CD4-positive, alpha-beta T cell treated with Interleukin-15 for 1 hour (primary cell): ENCODE results near the gene LRRC51.
A peak's percentile ranks its signal among the peaks of the same experiment; 100 is the strongest.
"Not testable (repeated sequence)": the region's sequence is repeated elsewhere in the genome, so short reads cannot be mapped to it uniquely, and the experiment has no call there.

Experiments used
- DNase-seq: peaks from one replicate; pipeline ENCODE4 v3.0.0-alpha.2; 2020

Gene LRRC51

DNA sequence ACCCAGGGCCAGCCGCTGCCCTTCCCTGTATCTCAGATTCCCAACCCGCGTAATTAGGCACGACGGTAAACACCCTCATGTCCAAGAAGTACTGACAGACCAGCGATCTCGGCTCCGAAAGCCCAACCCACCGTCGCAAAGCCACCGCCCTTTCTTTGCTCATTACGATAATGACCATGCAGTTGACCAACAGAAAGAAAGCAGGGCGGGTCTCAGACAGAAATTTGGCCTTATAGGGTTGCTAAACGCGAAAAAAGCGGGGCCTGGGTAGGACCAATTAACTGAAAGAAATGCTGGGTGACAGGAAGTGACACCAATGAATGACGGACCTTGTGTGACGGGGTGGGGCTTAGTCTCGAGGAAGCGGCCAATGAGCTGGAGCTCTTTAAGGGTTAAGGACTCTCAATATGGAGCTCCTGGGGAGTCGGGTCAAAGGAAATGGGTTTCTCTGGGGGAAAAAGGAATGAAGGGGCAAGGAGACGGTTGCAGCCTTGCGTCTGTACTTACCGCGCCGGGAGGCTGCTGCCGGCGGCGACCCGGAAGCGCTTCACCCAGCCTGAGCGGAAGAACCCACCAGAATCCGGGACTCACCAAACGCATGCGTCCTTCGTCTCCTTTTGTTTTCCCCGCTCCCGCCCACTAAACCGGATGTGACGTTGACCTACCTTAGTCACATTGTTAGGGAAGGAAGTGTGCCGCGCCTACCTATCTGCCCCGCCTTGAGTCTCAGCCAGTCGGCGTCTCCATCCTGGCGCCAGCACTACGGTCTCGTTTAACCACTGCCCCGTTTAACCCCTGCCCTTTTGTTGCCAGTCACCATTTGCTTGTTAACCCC lies 31.7 kb downstream of the LRRC51 start, which contains the start of gene ANAPC15:
TSS of gene ANAPC15 (minus strand) at position 553 of the 835 bp plus-strand sequence. CDS start 1,419 bp downstream, outside the sequence.
- DNase-seq, result peak; percentile 99

DNA sequence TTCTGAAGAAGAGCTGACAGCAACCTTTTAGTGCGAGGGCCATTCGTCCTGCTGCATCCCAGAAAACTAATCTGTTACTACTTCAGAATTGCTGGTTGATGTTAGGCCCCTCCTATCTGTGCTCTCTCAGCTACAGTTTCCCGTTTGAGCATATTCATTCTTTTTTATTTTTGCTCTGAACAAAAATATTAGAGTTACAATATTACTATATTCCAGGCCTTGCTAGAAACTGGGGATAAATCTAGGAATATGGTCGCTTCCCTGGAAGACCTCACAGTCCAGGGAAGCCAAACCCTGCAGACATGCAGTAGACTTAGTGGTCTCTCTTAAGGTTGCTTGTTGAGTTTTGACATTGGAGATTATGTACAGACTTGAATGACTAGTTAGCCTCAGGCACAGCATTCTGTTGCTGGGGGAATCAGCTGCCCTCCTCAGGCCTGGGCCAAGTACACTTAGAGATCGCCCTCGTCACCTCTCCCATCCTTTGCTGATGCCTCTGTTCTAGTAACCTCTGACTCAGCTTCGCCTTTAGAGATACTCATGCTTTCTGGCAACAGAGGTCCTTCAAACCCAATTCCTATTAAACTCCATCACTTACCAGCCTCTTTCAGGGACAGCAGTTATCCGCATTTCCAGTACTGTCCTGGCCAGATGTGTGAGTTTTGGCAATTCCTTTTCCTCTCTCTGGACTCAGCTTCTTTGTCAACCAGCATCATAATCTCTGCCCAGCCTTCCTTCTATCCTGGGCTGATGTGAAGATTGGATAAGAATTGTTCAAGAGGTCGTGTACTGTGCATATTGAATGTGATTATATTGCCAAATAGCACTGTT lies 32.5 kb downstream of the LRRC51 start:
- no peak for DNase-seq

DNA sequence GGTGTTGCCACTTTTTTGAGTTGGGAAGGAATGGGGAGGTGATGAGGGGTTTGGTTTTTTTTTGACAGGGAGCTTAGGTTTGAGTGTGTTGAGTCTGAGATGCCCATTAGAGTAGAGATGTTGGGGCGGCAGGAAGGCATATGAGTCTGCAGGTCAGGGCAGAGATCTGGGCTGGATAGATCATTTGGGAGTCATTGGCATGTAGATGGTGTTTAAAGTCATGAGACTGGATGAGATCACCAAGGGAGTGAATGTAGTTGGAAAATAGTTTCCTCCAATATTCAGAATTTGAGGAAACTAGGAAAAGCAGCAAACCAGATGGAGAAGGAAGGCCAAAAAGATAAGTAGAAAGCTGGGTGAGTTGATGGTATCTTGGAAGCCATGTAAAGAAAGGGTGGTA lies 33.9 kb downstream of the LRRC51 start:
- DNase-seq, result no peak

DNA sequence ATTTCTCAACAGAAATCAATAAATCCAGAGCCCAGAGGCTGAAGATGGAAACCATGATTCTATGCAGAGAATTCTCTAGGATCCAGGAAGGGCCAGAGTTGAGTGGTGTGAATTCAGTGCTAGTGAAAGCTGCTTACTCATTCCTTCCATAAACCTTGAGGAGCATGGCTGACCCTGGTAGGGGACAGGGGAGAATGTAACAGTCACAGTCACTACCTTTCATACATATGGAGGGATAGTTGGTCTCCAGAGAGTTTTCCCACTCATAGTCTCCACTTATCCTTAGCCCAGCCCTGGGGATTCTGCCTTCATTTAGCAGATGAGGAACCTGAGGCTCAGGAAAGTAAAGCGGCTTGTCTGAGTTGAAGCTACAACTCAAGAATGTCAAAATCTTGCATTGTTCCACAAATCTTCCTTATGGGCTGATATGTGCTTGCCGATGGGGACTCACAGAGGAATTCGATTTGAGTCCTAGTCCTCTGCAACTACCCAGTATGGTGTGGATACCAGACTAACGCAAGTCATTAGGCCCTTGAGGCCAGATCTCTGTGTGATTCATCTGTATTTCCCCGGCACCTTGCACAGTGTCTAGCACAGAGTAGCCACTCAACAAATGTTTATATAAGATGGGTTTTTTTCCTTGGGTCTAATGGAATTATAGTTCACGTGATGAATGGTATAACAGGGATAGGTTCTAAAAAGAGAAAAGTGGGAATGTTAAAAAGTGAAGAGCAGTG lies 35.5 kb downstream of the LRRC51 start:
- DNase-seq, result no peak

DNA sequence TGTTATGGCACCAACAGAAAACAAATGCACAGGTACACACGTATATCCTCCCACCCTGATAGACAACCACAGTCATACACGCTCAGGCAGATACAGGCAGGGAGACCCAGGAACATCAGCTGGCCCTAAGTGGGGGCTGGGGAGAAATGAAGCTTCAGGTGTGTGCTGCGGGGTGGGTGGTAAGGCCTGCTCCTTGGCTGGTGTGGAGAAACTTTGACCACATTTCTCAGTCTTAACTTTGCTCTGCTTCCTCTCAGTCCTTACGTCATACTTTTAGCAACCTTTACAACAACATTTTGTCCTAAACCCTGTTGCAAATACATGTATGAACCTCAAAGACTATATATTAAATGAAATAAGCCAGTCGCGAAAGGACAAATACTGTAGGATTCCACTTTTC lies 38.5 kb downstream of the LRRC51 start:
- no peak for DNase-seq

DNA sequence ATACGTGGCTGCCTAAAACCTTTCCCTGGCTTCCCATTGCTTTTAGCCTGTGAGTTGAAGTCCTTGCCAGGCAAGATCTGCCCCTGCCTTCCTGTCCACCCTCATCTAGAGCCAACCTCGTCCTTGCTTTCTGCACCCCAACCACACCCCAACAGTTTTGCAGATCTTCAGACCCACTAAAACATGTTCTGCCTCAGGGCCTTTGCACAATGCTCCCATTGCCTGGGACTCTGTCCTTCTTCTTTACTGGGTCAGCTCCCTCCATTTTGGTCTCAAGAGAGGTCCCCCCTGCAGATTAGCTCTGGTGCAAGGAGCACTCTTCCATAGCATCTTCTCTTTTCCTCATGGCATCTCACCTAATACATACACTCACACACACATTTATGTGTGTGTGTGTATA lies 40.3 kb downstream of the LRRC51 start:
- no peak for DNase-seq

DNA sequence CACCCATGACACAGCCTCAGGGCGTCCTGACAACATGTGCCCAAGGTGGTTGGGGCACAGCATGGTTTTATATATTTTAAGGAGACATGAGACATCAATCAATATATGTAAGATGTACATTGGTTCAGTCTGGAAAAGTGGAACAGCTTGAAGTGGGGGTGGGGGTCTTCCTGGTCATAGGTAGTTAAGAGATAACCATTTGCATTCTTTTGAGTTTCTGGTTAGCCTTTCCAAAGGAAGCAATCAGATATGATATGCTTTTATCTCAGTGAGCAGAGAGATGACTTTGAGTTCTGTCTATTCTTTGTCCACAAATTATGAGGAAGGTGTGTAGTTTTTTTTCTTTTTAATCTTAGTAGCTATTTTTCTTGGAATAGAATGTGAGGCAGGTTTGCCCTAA lies 42.0 kb downstream of the LRRC51 start:
- no peak for DNase-seq

DNA sequence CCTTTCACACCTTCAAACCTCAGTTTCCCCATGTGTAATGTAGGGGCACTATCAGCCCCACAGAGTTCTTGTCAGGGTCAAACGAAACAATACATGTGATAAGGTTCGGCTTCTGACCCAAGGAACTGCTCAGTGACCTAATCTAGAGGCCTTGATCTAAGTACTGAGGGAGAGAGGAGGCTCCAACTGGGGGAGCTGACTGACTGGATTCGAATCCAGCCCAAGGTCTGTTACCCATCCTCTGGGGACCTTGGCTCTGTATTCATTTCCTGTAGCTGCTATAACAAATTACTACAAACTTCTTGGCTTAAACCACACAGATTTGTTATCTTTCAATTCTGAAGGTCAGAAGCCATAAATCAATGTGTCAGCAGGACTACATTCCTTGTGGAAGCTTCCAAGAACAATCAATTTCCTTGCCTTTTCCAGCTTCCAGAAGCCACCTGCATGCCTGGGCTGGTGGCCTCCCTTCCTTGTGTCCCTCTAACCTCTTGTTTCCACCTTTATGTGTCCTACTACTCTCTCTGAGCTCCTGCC lies 42.5 kb downstream of the LRRC51 start:
- no peak for DNase-seq

DNA sequence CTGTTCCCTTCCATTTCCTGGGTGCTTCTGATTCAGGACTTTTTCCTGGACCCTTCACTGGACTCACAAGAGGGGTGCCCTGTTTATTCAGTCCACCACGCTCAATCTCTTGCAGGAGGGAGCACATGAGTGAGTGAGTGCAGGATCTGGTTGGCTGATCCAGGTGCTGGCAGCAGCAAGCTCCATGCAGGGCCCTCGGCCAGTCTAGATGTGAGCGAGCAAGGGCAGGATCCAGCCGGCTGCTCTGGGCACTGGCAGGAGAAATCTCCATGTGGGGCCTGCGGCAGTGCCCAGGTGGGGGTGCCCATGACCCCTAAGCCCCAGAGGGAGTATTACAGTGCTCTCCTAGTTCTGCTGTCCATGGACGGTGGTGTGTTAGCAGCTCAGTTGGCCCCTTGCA lies 43.4 kb downstream of the LRRC51 start:
- no peak for DNase-seq

DNA sequence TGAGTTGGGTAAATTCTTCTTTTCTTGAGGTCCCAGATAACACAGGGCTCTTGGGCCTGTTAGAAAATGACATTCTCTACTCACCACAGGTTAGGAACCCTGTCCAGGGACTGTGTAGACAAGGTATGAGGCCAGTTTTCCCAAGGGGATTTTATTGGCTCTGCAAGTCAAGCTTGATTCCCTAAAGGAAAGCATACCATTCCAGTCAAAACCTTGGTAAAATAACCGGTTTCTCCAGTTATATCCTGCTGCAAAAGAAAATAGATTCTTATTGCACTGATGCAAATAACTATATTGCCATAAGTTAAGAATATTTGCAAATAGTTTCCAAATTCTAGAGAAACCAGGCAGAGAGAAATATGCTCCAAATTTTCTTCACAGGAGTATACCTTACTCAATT lies 45.3 kb downstream of the LRRC51 start:
- no peak for DNase-seq

DNA sequence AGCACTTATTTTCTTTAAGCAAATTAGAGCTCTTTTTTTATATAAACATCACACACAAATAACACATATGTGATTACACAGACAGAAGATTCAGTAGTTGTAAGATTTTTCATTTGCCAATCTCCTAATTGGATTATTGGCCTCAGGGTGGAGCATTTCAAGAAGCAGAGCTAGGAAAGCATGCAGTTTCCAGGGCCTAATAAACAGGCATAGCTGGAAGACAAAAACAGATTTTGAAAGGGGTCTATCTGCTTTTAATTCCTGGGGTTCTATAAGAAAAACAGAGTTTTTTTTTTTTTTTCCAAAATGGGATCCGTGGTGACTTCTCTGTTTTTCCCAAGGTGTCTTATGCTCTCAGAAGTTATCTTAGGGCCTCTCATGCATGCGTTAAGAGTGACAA lies 47.3 kb downstream of the LRRC51 start:
- DNase-seq, result no peak

DNA sequence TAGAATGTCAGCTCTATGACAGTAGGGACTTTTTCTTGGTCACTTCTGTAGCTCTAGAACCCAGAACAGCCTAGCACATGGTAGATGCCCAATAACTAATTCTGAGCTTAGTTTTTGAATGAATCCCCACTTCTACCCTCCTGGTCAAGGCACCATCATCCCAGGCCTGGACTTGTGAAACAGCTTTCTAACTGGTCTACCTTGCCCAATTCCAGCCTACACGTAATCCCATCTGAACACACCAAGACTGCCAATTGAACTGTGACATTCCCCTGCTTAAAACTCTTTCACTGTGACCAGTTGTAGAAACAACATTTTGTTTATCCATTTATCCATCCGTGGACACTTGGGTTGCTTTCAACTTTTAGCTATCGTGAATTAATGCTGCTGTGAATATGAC lies 48.7 kb downstream of the LRRC51 start:
- DNase-seq, result no peak

DNA sequence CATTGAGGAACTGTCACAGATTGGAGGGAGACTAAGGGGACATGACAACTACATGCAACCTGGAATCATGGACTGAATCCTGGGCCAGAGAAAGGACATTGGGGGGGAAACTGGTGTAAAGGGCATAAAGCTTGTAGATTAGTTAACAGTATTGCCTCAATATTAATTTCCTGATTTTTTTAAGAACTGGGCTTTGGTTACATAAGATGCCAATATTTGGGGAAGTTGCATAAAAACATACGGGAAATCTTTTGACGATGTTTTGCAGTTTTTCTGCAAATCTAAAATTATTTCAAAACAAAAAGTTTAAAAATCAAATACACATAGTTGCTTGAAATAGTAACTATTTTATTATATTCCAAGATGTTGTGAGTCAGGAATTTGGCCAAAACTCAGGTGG lies 52.0 kb downstream of the LRRC51 start:
- no peak for DNase-seq

DNA sequence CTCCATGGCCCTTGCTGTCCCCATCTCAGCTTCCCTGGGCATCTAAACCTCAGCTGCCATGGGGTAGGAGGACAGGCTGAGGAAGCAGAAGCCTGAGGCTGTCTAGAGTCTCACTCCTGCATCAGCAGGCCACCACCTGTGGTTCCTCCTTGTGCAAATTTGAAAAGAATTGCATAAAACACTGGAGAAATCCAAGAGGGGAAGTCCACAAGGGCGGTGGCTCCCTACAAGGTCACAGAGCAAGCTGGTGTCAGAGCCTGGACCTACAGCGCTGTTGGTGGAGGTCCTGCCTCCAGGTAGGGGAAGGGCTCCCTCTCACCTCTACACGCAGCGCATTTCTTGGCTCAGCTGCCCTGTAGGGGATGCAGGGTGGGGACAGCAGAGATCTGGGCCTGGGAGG lies 54.8 kb downstream of the LRRC51 start, which contains the start of gene FOLR3:
TSS of gene FOLR3 (plus strand) at position 253 of the 400 bp plus-strand sequence. CDS start 228 bp downstream, outside the sequence.
- peak; percentile 23 for DNase-seq

DNA sequence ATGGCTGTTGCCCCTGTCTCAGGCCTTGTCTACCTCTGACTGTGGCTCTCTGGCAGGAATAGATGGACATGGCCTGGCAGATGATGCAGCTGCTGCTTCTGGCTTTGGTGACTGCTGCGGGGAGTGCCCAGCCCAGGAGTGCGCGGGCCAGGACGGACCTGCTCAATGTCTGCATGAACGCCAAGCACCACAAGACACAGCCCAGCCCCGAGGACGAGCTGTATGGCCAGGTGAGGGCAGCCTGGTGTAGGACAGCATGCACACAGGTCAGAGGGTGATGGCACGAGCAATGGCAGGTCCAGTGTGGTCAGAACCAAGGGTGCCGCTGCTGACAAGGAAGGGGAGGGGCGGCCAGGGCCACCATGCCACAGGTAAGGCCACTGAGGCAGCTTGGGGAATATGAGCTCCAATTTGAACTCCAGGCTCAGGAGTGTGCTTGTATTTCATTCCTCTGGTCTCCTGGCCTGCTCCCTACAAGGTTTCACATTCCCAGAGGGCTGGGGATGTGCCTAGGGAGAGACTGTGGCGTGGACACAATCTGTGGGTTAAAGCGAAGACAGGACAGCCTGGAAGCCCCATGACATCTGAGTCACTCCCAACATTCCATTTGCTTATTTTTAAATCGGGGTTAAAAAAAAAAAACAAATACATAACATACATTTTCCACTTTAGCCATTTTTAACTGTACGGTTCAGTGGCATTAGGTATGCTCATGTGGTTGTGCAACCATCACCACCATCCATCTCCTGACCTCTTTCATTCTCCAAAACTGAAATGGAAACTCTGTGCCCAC lies 55.4 kb downstream of the LRRC51 start:
- DNase-seq, result no peak

DNA sequence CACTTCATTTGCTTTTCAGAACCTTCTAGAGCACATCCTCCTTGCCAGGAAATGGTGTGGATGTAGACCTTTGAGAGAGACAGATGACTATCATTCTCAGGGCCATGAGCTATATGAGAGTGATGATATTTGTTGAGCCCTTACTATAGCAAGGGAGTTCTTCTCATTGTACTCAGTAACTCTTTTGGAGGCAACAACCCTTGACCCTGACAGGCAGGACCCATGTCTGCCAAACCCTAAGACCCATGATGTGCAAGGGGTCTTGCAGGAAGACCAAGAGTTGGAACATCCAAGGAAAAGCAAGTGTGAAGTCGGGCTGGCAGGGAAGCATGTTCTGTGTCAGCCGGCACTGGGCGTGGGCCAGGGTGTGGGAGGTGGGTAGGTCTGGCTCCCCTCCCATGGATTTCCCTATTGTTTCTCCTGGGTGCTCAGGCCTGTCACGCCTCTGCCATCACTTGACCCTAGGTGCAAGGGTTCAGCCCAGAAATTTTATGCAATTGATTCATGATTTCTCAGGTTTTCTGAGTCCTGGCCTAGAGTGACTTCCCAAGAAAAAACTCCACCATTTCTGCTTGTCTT lies 56.1 kb downstream of the LRRC51 start:
- no peak for DNase-seq

DNA sequence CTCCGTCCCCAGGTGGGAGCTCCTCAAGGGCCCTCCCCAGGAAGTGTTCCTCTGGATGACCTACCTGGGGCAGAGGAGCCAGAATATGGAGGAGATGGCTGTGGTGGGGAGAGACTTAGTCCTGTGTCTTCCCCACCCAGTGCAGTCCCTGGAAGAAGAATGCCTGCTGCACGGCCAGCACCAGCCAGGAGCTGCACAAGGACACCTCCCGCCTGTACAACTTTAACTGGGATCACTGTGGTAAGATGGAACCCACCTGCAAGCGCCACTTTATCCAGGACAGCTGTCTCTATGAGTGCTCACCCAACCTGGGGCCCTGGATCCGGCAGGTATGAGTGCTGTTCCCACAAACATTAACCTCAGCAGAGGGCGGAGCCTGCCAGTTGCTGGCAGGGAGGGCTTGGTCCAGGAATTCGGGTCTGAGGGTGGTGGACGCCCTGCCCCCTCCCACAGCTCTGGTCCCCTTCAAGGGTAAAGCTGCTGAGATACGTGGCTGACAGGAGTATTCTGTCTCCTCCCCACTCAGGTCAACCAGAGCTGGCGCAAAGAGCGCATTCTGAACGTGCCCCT lies 58.3 kb downstream of the LRRC51 start:
- DNase-seq, result no peak

DNA sequence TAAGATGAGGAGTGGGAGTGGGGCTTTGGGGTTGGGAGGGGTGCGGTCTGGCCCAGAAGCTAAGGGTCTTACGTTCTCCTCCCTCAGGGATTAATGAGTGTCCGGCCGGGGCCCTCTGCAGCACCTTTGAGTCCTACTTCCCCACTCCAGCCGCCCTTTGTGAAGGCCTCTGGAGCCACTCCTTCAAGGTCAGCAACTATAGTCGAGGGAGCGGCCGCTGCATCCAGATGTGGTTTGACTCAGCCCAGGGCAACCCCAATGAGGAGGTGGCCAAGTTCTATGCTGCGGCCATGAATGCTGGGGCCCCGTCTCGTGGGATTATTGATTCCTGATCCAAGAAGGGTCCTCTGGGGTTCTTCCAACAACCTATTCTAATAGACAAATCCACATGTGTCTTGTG lies 58.9 kb downstream of the LRRC51 start:
- DNase-seq, result no peak

DNA sequence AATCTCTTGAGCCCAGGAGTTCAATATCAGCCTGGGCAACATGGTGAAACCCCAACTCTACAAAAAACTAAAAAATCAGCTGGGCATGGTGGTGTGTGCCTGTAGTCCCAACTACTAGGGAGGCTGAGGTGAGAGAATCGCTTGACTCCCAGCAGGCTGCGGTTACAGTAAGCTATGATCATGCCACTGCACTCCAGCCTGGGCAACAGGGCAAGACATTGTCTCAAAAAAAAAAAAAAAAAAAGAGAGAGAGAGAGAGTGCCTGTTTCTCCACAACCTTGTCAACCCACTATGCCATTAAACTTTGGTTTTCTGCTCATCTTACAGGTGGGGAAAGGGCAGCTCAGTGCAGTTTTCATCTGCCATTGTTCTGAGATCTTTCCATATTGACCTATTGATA lies 60.0 kb downstream of the LRRC51 start:
- no peak for DNase-seq

DNA sequence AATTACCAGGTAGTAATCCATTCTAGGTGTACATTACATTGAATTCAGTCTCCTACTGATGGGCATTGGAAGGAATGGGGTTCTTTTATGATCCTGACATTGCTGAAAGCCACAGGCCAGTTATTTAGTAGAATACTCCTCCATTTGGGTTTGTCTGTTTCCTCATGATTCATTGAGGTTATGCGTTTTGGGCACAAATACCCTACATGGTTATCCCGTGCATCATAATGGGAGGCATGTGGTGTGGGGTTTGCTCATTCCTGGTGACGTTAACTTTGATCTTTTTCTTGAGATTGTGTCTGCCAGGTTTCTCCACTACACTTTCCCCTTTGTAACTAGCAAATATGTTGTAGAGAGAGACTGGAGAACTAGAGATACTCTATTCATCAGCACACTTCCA lies 60.4 kb downstream of the LRRC51 start:
- no peak for DNase-seq

DNA sequence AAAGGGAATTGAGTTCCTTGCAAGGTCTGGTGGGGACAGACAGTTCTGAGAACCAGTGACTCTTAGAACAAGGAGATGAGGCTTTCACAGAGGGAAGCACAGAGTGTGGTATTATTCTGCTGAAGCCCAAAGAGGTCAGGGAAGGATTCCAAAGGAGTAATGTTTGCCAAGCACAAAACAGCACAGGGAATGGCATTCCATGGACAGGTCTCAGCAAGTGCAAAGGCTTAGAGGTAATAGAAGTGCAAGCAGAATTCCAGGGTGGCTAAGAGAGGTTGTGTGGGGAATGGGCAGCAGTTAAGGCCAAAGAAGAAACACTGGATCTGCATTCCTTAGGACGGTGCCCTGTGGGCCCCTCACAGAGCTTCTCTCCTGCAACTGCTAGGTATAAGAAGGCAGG lies 61.4 kb downstream of the LRRC51 start:
- DNase-seq, result not testable (repeated sequence)
